ENCODE measurements around the gene TNP2.

TNP2 gene

DNA sequence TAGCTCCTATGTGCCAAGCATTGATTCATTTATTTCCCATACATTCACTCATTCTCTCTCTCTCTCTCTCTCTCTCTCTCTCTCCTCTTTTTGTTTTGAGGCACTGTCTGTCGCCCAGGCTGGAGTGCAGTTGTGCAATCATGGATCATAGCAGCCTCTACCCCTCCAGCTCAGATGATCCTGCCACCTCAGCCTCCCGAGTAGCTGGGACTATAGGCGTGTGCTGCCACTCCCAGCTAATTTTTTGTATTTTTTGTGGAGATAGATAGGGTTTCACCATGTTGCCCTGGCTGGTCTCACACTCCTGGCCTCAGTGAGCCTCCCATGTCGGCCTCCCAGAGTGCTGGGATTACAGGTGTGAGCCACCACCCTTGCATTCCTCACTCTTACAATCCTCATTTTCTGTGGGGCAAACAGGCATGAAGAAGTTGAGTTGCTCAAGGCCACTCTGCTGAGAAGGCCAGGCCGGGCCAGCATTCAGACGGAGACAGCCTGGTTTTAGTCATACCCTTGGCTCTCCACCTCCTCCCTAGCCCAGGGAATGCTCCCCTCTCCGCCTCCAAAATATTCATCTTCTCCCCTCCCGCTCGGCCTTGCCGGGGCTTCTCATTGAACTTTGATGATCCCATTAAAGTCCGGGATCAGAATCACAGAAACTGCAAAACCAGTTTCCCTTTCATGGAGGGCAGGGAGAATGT is 7.9 kb upstream of the TNP2 start:
- no peak for DNase-seq

DNA sequence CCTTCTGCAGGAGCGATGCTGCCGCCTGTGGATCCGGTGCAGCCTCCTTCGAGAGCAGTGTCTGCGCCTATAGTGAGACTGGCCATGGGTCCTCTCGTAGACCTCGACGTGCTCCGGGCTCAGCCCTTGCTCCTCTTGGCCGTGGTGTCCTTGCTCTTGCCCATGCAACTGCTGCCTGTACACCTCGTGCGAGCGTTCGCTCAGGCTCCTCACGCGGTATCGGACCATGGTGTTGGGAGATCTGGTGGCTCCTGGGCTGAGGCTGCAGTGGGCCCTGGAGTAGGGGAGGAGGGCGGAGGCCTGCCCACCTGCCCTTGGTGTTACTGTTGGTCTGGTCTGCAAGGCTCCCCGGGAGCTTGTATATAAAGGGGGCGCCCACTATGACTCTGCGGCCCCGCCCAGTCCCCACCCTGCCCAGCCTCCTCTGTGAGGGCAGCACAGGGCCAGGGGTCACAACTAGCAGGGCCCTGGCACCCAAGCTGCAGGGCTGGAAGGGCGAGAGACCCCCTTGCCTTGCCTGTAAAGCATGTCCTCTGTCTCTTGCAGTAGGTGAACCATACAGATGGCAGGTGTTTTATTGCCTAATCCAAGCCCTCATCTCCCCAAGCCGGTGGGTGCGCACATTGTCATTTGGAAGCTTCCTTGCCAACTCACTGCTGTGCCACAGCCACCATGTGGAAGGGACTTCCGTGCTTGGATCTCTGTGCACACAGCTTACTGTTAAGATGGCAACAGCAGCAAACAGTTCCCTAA is 7.2 kb upstream of the TNP2 start, which contains the start of gene PRM2:
TSS of gene PRM2 (minus strand) at position 338 of the 753 bp plus-strand sequence. CDS start at position 228, 110 bp downstream.
- DNase-seq: no peak

DNA sequence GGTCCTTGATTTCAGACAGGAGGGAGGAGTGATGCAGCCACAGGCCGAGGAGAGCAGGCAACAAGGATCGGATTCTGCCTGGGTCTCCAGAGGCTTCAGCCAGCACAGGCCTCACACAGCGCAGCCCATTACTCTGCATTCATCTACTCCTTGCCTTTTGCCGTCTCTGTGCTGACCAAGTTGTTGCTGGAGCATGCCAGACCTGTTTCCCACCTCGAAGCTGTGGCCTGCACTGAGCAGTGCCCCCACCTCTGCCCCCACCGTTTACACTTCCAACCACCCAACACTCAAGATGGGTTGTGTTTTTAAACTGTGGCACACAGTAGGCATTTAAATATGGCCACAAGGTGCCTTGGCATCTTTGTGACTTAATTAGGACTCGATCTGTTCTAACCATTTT is 5.8 kb upstream of the TNP2 start:
- no peak for DNase-seq

DNA sequence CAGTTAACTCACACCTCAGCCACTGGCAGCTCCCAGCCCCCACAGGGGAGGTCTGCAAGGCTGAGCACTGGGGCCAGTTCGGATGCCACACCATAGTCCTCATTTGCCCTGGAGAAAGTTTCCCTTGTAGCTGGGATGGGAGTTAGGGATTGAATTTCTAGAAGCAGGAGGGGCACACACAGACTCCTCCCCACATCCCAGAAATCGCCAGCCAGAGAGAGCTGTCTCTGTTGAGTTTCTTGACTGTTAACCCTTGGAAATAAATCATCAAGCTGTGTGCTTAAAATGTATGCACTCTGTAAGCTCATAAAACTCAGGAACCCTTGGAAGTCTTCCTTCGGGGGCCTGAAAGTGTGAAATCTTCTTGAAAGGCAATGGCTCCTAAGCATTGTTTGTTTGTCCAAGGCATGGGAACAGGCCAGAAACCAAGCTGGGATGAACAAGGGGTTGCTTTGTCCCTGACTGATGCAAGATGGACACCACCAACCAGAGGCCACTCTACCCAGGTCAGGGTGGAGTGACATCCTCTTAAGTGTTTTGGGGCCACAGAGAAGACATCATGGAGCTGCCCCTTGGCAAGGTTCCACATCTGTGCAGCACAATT is 4.7 kb upstream of the TNP2 start:
- DNase-seq: no peak

DNA sequence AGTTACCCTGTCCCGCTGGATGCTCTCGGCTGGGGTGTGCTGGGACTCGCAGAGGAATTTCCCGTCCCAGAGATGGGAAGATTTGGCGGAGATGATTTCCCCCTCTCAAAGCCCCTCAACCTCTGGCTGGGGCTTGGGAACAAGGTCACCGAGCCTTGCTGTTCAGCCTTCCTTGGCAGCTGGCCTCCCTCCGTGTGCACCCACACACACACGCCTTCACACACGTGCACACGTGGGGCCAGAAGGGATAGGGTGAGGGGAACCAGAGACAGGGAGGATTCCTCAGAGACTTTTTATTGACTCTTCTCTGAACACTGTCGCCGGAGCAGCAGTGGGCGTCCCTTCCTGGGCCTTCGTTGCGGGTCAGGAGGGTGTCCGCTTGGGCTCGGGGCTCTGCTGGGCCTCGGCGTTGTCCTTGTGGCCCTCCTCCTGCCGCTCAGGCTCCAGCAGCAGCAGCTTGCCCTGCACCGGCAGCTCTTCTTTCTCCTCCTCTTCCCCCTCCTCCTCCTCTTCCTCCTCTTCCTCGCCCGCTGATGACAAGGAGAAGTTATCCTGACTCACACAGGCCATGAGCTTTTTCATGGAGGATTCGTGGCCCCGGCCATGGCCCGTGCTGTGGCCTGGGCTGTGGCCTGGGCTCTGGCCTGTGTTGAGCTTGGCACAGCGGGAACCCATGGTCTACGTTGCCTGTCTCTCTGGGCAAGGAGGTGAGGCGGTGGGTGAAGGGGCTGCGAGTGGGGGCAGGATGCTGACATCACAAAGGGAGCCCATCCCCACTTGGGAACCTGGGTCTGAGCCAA is 4.0 kb upstream of the TNP2 start, which contains the start of gene PRM3:
TSS of gene PRM3 (minus strand) at position 709 of the 800 bp plus-strand sequence. CDS start at position 675, 34 bp downstream.
- DNase-seq: no peak

DNA sequence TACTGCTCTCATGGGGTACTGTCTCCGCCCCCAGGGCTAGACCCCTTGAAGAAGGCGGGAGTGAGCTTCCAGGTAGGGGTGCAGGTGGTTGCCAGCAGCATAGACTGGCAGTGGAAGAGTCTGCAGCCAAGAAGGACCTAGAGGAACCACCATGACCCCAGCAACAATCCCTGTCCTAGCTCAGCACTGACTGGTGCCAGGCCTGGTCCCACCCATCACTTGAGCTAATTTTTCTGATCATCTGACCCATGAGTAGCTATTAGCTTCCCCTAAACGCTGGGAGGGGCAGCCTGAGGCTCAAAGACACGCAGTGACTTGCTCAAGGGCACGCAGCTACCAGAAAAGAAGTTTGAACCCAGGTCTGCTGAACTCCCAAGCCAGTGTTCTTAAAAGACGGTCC is 3.4 kb upstream of the TNP2 start:
- DNase-seq: no peak

DNA sequence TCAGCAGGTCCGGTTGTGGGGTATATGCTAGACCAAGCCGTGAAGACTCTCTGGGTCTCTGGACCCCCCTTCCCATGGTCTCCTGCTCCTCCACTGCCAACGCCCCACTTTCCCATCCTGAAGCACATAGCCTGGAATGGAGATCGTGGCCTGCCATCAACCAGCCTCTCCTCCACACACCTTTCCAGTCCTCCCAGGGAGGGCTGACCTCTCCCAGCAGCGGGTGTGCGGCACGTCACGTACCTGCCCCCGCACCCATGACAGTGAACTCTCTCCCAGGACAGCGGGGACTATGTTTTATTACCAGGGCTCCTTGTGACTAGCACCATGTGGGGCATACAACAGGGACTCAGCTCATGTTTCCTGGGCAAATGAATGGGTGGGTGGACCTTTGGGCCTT is 2.5 kb upstream of the TNP2 start:
- no peak for DNase-seq

DNA sequence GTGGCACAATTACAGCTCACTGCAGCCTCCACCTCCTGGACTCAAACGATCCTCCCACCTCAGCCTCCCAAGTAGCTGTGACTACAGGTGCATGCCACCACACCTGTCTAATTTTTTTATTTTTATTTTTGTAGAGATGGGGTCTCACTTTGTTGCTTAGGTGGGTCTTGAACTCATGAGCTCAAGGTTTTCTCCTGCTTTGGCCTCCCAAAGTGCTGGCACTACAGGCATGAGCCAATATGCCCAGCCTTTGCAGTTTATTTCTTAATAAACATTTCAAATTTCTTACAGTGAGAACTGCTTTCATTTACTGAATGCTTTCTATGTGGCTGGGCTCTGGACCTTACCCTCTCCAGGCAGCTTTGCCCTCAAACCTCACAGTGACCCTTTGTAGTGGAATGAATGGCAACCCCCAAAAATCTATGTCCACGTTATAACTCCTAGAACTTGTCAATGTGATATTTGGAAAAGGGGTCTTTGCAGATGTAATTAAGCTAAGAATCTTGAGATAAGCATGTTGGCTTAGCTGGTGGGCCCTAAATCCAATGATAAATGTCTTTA is 1.6 kb upstream of the TNP2 start:
- DNase-seq: no peak

DNA sequence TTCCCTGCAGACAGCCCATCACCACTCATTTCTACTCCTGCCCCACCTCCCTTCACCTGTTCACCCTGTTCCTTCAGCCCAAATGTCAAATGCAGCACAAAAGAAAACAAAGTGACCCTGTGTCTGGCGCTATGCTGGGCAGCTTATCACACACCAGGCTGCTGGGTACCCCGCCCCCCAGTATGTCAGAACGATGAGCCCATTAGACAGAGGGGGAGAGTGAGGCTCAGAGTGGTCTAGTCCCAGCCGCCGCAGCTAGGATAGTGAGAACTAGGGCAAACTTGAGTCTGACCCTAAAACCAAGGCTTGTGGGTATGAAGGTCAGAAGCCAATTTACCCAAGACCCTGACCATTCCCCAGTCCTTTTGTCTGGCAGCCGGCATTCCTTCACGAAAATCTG is 4.0 kb downstream of the TNP2 start:
- DNase-seq: no peak

DNA sequence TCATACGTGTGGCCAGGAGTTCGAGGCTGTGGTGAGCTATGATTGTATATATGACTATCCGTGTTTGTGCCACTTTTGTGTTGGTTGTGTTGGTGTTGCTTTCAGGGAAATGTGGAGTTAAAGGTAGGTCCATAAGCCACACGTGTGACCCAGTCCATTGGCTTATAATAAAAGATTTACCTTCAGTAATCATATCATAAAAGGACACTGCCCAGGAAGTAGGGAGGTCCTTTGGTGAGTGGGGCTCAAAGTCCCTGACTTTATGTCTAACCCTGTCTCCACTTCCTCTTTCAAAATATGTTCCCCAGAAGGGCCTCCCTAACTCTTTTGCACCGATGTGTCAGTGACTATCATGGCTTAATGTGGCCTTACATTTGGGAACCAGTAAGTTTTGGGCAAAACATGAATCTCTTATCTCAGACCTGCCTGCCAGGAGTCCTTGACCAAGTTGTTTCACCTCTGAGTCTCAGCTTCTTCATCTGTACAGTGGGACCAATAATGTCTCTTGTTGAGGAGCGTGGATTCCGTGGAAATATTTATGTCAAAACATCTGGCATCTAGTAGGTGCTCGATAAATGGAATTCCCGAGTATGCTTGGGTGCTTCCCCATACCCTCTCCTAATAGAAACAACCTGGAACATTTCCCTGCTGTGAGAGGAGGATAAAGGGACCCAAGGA is 4.8 kb downstream of the TNP2 start:
- DNase-seq: no peak

DNA sequence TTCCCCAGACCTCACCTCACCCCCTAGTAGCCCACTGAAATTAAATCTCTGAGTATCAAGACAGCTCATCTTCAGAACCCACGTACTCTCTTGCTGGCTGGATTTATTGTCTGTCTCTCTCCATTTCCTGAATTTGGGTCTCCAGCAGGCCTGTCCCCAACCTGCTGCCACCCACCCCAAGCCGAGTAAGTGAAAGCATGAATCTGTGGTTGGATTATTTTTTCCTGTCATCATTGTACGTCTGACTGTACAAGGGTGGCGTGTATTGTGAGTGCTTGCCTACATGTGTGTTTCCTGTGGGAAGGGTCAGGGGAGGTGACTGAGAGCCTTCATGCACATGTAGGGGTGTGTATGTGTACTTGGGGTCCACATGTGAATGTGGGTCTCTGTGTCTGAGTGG is 5.4 kb downstream of the TNP2 start:
- DNase-seq: no peak

DNA sequence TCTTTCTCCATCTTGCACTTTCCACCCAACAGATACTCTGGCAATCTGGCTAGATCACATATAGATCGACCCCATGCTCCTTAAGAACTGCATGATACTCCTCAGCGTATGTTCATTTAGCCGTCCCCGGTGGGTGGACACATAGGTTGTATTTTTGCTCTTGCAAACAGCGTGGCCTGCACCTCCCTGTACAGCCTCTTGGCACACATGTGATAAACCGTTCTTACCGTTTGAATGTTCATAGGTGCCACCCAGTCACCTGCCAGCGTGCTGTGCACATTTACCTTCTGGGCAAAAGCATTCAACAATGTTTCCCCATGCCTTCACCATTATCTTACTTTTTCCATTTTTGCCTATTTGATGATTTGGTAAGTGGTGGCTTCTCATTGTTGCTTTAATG is 6.2 kb downstream of the TNP2 start:
- DNase-seq: no peak

DNA sequence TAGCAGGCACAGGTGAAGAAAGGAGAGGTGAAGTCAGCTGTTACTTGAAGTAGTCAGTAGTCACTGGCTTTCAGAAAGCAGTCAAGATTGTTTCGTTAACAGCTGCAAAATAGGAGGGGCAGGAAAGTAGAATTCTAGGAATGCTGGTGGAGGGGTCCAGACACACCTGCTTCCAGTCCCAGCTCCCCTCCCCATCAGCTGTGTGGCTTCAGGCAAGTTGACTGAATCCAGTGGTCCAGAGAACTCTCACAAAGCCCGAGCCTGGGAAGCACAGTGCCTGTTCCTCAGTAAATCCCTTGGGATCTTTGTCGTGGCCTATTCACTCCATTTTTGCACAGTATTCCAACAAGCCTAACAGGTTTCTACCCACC is 8.5 kb downstream of the TNP2 start:
- no peak for DNase-seq

DNA sequence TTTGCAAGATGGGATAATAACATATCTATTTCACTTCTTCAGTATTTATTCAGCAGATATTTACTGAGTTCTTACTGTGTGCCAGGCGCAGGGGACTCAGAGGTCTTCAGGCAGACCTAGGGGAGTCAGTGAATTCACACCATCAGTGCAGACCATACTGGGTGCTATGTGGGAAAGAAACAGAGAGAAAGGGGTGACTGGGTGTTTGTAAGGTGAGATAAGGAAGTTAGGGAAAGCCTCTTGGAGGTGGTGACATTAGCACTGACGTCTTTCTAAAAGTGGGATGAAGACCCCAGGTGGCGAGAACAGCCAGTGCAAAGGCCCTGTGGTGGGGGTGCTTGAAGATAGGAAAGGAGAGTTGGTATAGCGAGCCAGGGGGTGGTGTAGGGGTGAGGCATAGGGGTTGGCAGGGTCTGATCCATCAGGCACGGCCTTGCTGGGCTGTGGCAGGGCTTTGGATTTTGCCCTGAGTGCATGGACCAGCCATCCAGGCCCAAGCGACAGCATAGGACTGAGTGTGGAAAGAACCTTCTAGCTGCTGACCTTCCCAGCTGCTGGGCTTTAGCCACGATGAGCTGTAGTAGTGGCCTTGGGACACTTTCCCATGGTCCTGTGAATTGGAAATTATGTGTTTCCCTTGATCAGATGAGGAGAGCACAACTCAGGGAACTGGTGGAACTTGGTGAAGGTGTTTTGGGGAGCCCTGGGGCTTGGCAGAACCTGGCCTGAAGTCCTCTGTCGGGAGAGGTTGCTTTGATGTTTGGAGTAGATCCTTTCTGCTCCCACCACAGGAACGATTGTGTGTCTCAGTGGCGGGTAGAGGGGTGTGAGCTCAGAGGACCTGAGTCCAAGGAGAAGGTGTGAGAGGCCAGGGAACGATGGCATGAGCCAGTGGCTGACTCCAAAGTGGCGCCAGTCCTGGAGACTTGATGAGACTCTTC is 9.2 kb downstream of the TNP2 start:
- no peak for DNase-seq

DNA sequence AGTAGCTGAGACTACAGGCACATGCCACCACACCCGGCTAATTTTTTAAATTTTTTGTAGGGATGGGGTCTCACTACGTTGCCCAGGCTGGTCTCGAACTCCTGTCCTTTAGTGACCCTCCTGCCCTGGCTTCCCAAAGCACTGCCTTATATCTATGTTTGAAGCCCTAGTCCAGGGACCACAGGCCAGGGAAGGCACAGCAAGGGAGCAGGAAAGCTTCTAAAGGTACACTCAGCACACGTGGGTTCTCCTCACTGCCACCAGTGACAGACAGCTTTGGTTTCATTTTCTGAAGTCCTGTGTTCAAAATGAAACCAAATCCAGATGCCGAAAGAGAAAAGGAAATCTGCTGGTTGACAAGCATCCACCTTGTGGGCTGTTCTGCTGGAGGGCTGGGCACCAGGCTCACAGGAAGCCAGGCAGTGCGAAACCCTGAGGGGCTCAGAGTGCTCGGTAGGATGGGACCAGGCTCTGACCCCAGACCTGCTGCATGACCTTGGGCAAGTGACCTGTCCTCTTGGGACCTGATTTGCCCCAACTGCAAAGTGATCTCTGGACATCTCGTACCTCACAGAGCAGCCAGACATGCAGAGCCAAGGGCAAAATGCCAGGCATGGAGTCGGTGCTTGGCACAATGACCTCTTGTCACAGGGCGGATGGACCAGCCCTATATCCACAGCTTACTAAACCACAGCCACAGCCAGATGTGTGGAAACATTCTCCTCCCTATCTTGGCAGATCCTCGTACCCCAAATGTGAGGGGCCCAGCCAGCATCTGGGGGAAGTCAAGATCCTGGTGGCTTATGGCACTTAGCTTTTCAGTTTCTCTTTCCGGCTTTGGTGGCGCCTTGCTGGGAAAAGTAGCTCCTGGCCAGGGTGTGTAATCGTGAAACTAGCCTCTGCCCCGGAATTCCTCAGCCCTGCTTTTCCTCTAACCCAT is 10.3 kb downstream of the TNP2 start:
- no peak for DNase-seq

DNA sequence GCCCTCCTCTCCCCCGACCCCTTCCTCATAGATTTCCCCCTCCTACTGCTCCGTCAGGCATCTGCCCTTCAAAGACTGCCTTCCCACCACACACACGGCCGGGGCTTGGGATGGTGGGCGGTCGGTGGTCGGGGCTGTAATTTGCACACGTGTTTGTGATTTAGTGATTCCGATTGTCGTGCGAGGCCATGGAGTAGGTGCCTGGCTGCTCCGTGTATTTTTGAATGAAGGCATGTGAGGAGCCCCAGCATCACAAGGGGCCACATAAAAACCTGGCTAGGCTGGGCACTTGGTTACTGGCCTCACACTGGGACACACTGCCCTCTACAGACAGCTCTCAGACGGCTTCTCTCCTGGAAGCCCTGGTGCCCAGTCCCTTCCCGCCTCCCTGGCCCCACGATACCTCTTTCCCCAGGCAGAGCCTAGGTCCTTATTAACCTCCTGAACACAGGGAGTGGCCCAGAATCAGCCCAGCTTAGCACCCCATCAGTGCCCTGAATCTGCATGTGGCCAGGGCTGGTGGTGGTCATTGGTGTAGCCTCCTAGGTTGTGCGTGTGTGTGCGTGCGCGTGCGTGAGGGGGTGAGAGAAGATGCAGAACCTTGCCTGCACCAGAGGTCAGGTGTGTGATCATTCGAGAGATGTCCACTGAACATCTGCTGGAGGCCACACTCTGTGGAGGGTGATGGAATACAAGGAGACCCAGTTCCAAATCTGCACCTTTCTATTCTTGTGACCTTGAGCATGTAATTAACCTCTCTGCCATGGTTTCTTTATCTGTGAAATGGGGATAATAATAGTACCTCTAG is 11.8 kb downstream of the TNP2 start:
- no peak for DNase-seq

DNA sequence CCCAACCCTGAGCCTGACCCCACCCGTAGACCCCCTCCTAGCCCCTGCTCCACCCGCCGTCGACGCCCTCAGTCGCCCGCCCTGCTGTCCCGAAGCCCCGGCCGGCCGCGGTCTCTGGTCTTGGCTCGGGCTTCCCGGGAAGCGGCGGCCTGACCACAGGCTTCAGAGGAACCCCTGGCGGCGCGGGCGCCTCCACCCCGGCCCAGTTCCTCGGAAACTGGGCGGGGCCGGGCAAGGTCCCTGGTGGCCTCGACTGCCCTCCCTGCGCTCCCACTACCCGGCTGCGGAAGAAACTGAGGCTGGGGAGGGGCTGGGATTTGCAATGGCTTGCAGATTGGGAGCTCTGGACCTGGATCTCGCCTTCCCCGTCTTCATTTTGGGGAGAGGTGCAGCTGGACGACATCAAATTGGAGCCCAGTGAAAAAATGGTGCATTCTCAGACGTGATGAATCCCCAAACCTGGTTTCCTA is 12.4 kb downstream of the TNP2 start:
- no peak for DNase-seq

DNA sequence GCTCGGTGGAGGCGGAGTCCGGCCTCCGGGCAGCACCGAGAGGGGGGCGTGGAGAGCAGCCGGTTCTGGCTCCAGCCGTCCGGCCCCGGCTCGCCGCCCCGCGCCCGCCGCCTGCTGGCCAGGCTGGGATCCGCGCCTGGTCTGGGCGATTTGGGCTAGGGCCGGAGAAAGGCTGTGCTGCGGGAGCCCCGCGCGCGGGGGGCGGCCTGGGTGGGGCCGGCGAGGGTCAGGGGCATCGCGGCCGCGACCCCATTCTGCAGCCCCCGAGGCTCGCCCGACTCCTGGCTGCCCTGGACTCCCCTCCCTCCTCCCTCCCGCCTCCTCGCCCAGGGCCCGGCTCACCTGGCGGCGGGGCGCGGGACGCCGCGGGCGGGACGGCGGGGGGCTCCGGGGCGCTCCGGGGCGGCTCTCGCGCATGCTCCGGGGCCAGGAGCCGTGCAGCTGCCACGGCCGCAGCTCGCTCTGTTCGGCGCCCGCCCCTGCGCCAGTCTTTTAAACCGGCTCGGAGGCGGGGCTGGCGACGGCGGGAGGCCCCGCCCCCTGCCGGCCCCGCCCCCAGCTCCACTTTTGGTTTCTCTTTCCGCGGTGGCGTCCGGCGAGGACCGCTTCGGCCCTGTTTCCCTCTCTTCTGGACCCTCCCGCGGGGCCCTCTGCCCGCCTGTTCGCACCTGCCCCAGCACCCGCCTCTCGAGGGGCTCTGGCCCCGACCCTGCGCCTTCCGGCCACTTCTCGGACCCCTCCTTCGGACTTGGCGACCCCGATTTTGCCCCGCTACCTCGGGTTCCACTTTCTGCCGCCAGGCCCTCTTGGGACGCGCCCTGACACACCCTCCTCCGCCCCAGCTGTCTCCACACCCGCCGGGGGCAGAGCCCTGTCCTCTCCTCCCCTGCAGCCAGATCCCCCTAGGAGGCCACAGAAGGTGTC is 13.1 kb downstream of the TNP2 start, which contains the start of gene SOCS1:
TSS of gene SOCS1 (minus strand) at position 468 of the 924 bp plus-strand sequence. CDS start 726 bp downstream, outside the sequence.
- peak; percentile 73 for DNase-seq
